GM23338 (cell line): ENCODE measurements around the gene LGALS3. TPM values are rescaled to one million over a fixed set of nuclear protein-coding genes. Genes with fewer than 3 reads are reported as not detected.

Experiments
- polyA plus RNA-seq: library from polyadenylated mRNA; unstranded; fragments of >200 nt; fragmentation: Nextera tagmentation; extraction: Ambion mirVana; gene quantifications from 2 replicates; pipeline ENCODE4 v1.2.1, GENCODE V29; 2016
- total RNA-seq: library from RNA; depleted of rRNA; stranded (reverse); fragments of >200 nt; shearing (Covaris generic); gene quantifications from 2 replicates; pipeline ENCODE4 v1.2.3, GENCODE V29; 2014; rRNA removed

Gene LGALS3
- total and polyA plus RNA-seq, 2 experiments from 2014 or later = 7.2 to 10.9 TPM

Other genes starting within 250 kb of the LGALS3 start
- gene GCH1, start 226.4 kb upstream of the LGALS3 start, total RNA-seq = 15.0 and 22.2 TPM in 2 replicates
- 8.7 and 9.3 TPM in 2 replicates for gene GCH1, start 226.4 kb upstream of the LGALS3 start, polyA plus RNA-seq
- gene WDHD1, start 102.2 kb upstream of the LGALS3 start, total RNA-seq = 65.4 and 71.3 TPM in 2 replicates
- gene WDHD1, start 102.2 kb upstream of the LGALS3 start, polyA plus RNA-seq = 39.6 and 48.8 TPM in 2 replicates
- gene SOCS4, start 102.0 kb upstream of the LGALS3 start, total RNA-seq = 24.9 and 25.8 TPM in 2 replicates
- gene SOCS4, start 102.0 kb upstream of the LGALS3 start, polyA plus RNA-seq = 15.9 and 17.7 TPM in 2 replicates
- gene MAPK1IP1L, start 77.6 kb upstream of the LGALS3 start, total RNA-seq = 138 and 162 TPM in 2 replicates
- gene MAPK1IP1L, start 77.6 kb upstream of the LGALS3 start, polyA plus RNA-seq = 64.0 and 72.4 TPM in 2 replicates
- 106 and 110 TPM in 2 replicates for gene DLGAP5, start 62.3 kb downstream of the LGALS3 start, total RNA-seq
- 92.7 and 117 TPM in 2 replicates for gene DLGAP5, start 62.3 kb downstream of the LGALS3 start, polyA plus RNA-seq
- 12.2 and 13.4 TPM in 2 replicates for gene FBXO34, start 142.2 kb downstream of the LGALS3 start, total RNA-seq
- 7.0 and 9.4 TPM in 2 replicates for gene FBXO34, start 142.2 kb downstream of the LGALS3 start, polyA plus RNA-seq